ENCODE measurements around the gene UTF1.

The UTF1 gene

DNA sequence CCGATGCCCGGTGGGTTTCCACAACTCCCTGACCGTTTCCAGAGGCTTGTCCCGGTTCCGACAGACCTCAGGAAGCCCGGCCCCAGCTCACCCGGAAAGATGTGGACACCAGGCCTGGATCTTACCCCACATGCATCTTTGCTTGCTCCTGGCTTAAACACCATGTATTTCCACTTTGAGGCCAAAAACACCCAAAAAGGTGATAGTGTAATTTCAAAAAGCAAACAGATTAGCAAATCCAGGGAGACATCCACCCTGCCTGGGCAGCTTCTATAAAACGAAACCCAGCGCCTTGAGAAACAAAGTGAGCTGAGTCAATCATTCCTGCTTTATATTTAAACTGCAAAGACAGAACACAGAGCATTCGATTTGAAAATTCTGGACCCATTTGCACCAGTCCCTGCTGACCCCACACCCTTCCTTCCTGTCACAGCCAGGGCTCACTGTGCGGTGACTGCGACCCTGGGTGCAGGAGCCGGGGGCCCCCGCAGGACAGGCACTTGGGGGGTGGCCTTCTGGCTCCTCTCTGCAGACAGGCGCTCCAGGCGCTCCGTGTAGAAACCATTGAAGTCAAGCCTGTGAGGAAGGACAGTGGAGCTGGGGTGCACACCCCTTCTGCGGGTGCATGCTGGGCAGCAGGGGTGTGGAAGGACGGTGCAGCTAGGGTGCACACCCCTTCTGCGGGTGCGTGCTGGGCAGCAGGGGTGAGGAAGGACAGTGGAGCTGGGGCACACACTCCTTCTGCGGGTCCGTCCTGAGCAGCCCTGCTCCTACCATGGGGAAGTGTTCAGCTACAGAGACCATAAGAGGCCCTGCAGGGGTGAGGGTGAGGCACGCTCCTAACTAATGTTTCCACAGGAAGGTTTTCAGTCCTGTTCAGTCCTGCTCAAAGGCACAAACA, 49.6 kb downstream of the UTF1 start:
- no peak for DNase-seq

DNA sequence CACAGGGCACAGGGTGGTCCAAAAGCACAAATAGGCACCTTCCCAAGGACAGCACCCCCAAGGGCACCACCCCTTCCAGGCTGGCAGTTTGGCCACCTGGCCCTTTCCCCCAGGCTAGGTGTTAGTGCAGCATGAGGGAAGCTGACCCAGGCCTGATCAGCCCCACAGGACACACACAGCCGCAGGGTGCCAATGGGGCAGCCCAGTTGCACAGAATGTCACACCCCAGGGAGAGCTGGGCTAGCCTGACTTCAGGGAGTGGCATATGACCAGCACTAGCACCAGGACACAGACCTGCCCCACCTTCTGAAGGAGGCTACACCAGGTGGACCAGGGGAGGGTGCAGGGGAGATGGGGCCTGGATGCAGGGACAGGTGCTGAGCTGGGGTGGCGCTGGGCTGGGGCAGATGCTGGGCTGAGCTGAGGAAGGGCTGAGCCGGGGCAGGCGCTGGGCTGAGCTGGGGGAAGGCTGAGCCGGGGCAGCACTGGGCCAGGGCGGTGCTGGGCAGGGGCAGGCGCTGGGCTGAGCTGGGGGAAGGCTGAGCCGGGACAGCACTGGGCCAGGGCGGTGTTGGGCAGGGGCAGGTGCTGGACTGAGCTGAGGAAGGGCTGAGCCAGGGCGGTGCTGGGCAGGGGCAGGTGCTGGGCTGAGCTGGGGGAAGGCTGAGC, 50.5 kb downstream of the UTF1 start:
- no peak for DNase-seq

DNA sequence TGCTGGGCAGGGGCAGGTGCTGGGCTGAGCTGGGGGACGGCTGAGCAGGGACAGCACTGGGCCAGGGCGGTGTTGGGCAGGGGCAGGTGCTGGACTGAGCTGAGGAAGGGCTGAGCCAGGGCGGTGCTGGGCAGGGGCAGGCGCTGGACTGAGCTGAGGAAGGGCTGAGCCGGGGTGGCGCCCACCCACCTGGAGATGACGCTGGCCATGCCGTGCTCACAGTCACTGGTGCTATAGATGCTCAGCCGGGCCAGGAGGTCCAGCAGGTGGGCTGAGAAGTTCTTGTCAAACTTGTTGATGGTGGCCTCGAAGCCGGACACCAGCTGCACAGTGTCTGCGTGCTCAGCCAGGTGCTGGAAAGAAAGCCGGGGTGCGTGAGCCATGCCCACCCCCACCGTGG, 51.1 kb downstream of the UTF1 start:
- DNase-seq = no peak
